ENCODE results near the gene CBFB.
"Not testable (repeated sequence)": the region's sequence is repeated elsewhere in the genome, so short reads cannot be mapped to it uniquely, and the experiment has no call there.

CBFB gene

GRCh38 chr16:67017421-67017750 is 11.6 kb upstream of the CBFB start:
- DNase-seq, result no peak

- peak; percentile 91 to 92 for DNase-seq
Observed at GRCh38 chr16:67017810-67018488, 11.0 kb upstream of the CBFB start.

- no peak for DNase-seq
Observed at GRCh38 chr16:67019171-67019570, 9.8 kb upstream of the CBFB start.

GRCh38 chr16:67021321-67021720 is 7.6 kb upstream of the CBFB start:
- no peak for DNase-seq

GRCh38 chr16:67022531-67023214 is 6.3 kb upstream of the CBFB start:
- DNase-seq, result no peak

GRCh38 chr16:67023689-67024088 is 5.3 kb upstream of the CBFB start:
- DNase-seq, result no peak

- DNase-seq, result no peak
Observed at GRCh38 chr16:67024384-67025209, 4.4 kb upstream of the CBFB start.

- DNase-seq, result peak in 1 of 2 donors; percentile 15
Observed at GRCh38 chr16:67025210-67025550, 3.8 kb upstream of the CBFB start.

- peak in 1 of 2 donors; percentile 15 for DNase-seq
Observed at GRCh38 chr16:67026570-67026969, 2.4 kb upstream of the CBFB start.

GRCh38 chr16:67027046-67027445 is 1.9 kb upstream of the CBFB start:
- peak in 1 of 2 donors; percentile 14 for DNase-seq

- no peak for DNase-seq
Observed at GRCh38 chr16:67028167-67028695, 718 bp upstream of the CBFB start.

GRCh38 chr16:67029254-67030096 is 526 bp downstream of the CBFB start:
- DNase-seq, result peak; percentile 65 to 71

- peak in 1 of 2 donors; percentile 12 for DNase-seq
Observed at GRCh38 chr16:67030221-67030962, 1.4 kb downstream of the CBFB start.

GRCh38 chr16:67034487-67034886 is 5.5 kb downstream of the CBFB start:
- no peak for DNase-seq

GRCh38 chr16:67035364-67035763 is 6.4 kb downstream of the CBFB start:
- no peak for DNase-seq

GRCh38 chr16:67036323-67036741 is 7.4 kb downstream of the CBFB start:
- no peak for DNase-seq

GRCh38 chr16:67039260-67040020 is 10.5 kb downstream of the CBFB start:
- no peak for DNase-seq

- no peak for DNase-seq
Observed at GRCh38 chr16:67040166-67040565, 11.2 kb downstream of the CBFB start.

GRCh38 chr16:67040906-67041305 is 12.0 kb downstream of the CBFB start:
- DNase-seq, result no peak

GRCh38 chr16:67041520-67041919 is 12.6 kb downstream of the CBFB start:
- not testable (repeated sequence) for DNase-seq

GRCh38 chr16:67043420-67043819 is 14.5 kb downstream of the CBFB start:
- DNase-seq, result no peak
